H1 (cell line): ENCODE results near the gene EPS8L1. TPM values are rescaled to one million over a fixed set of nuclear protein-coding genes. Genes with fewer than 3 reads are reported as not detected.

ENCODE experiments used
- CTCF ChIA-PET: fragments of 300-600 bp; sonication (Branson Sonifier 250); formaldehyde crosslinking; loops from one replicate; lab custom pipeline; 2021; ENCODE audit not compliant: partially characterized antibody; lab: Charles Lee
- POLR2A ChIA-PET: fragments of 300-600 bp; sonication (Branson Sonifier 250); formaldehyde crosslinking; loops from one replicate; lab custom pipeline; 2021; ENCODE audit warnings: inconsistent platforms; ENCODE audit not compliant: partially characterized antibody; lab: Charles Lee
- DNase-seq, 2 experiments: peaks; one replicate each; pipeline versions ENCODE4 v3.0.0 to v3.0.0-alpha.2; 2010 to 2022; ENCODE audit warnings: low spot score in 2 of 2, low read depth in 1 of 2, mixed read lengths in 1 of 2
- FAIRE-seq: peaks from 2 replicates; lab custom pipeline; 2011; peaks lifted over from hg19 to GRCh38; lab: Jason Lieb, UNC
- H2AFZ ChIP-seq: 2 replicates; pipeline ENCODE4 v1.8.1; 2012; ENCODE audit warnings: low read length, inconsistent platforms
- H2AK5ac ChIP-seq: 2 replicates; pipeline ENCODE4 v1.6.1; 2013; ENCODE audit warnings: low read depth, low read length
- H2BK120ac ChIP-seq: replicated peaks from 2 replicates; pipeline ENCODE3; 2013; ENCODE audit warnings: low read depth, low read length, inconsistent platforms
- H2BK12ac ChIP-seq: 2 replicates; pipeline ENCODE4 v1.6.1; 2013; ENCODE audit warnings: low read depth, low read length
- H2BK15ac ChIP-seq: 2 replicates; pipeline ENCODE4 v1.6.1; 2013; ENCODE audit warnings: low read length
- H2BK20ac ChIP-seq: 2 replicates; pipeline ENCODE4 v1.6.1; 2013; ENCODE audit warnings: low read length
- H2BK5ac ChIP-seq: 2 replicates; pipeline ENCODE4 v1.6.1; 2013; ENCODE audit warnings: low read depth, low read length
- H3K14ac ChIP-seq: 2 replicates; pipeline ENCODE4 v1.6.1; 2013; ENCODE audit warnings: inconsistent platforms; ENCODE audit not compliant: insufficient read length
- H3K18ac ChIP-seq: 2 replicates; pipeline ENCODE4 v1.6.1; 2013; ENCODE audit warnings: low read length; ENCODE audit errors: extremely low read depth
- H3K23ac ChIP-seq: 2 replicates; pipeline ENCODE4 v1.6.1; 2013; ENCODE audit warnings: inconsistent platforms; ENCODE audit not compliant: insufficient read length
- H3K23me2 ChIP-seq: 2 replicates; pipeline ENCODE4 v1.6.1; 2013; ENCODE audit warnings: low read depth, low read length
- H3K27ac ChIP-seq: 2 replicates; pipeline ENCODE4 v1.6.1; 2011; ENCODE audit warnings: low read depth, low read length, inconsistent platforms
- H3K27me3 ChIP-seq, 4 experiments: replicated peaks in 1 of 4; 1 replicate in 1 of 4; 2 replicates in 3 of 4; pipeline versions ENCODE4 v1.6.1 to v1.8.1; 2011 to 2013; ENCODE audit warnings: low read length in 3 of 4, mild to moderate bottlenecking in 3 of 4, inconsistent platforms in 2 of 4, mixed read lengths in 2 of 4, moderate library complexity in 1 of 4; ENCODE audit not compliant: control insufficient read depth in 3 of 4, insufficient read depth in 3 of 4; ENCODE audit errors: extremely low read depth in 1 of 4
- H3K36me3 ChIP-seq, 4 experiments: 2 replicates each; pipeline versions ENCODE4 v1.6.1 to v1.8.1; 2011 to 2013; ENCODE audit warnings: mild to moderate bottlenecking in 4 of 4, low read length in 3 of 4, moderate library complexity in 2 of 4, control low read depth in 1 of 4, inconsistent platforms in 1 of 4; ENCODE audit not compliant: insufficient read depth in 4 of 4, control insufficient read depth in 2 of 4
- H3K4ac ChIP-seq: replicated peaks from 2 replicates; pipeline ENCODE3; 2013; ENCODE audit warnings: low read length, low read depth, mixed read lengths, inconsistent platforms; ENCODE audit not compliant: insufficient read length
- H3K4me1 ChIP-seq, 4 experiments: replicated peaks in 1 of 4; 1 replicate in 1 of 4; 2 replicates in 3 of 4; pipeline versions ENCODE4 v1.6.1 to v1.8.1; 2011 to 2013; ENCODE audit warnings: low read length in 3 of 4, inconsistent platforms in 2 of 4, mixed read lengths in 1 of 4; ENCODE audit not compliant: insufficient read depth in 4 of 4, control insufficient read depth in 3 of 4
- H3K4me2 ChIP-seq, 2 experiments: 2 replicates each; pipeline versions ENCODE4 v1.6.1 to v1.8.1; 2011 to 2013; ENCODE audit warnings: low read depth in 2 of 2, low read length in 2 of 2, control low read depth in 1 of 2, inconsistent platforms in 1 of 2, mild to moderate bottlenecking in 1 of 2; ENCODE audit not compliant: insufficient read depth in 1 of 2
- H3K4me3 ChIP-seq, 4 experiments: fragments of 200-600, 300-600 bp in 1 of 4; sonication (generic), shearing (Covaris generic), sonication (Bioruptor Twin) in 1 of 4; 2 replicates each; pipeline versions ENCODE4 v1.5.1 to v1.8.1; 2011 to 2016; ENCODE audit warnings: low read length in 4 of 4, low read depth in 3 of 4, control low read depth in 2 of 4, inconsistent platforms in 2 of 4, mild to moderate bottlenecking in 2 of 4, mixed read lengths in 1 of 4, moderate library complexity in 1 of 4; ENCODE audit not compliant: insufficient read depth in 2 of 4; ENCODE audit errors: extremely low read depth in 1 of 4
- H3K56ac ChIP-seq: replicated peaks from 2 replicates; pipeline ENCODE3; 2013; ENCODE audit warnings: low read depth, mild to moderate bottlenecking, mixed read lengths, low read length, inconsistent platforms; ENCODE audit not compliant: insufficient read length
- H3K79me1 ChIP-seq: 2 replicates; pipeline ENCODE4 v1.6.1; 2013; ENCODE audit warnings: low read depth, low read length, control low read depth
- H3K79me2 ChIP-seq, 2 experiments: 2 replicates each; pipeline versions ENCODE4 v1.6.1 to v1.8.1; 2012 to 2013; ENCODE audit warnings: low read length in 2 of 2, mild to moderate bottlenecking in 2 of 2, inconsistent platforms in 1 of 2; ENCODE audit not compliant: insufficient read depth in 2 of 2, control insufficient read depth in 1 of 2
- H3K9ac ChIP-seq, 4 experiments: replicated peaks in 1 of 4; 1 replicate in 1 of 4; 2 replicates in 3 of 4; pipeline versions ENCODE4 v1.6.1 to v1.8.1; 2011 to 2013; ENCODE audit warnings: low read depth in 3 of 4, low read length in 3 of 4, control low read depth in 2 of 4, mild to moderate bottlenecking in 2 of 4, moderate library complexity in 2 of 4, inconsistent platforms in 1 of 4; ENCODE audit errors: extremely low read depth in 1 of 4
- H3K9me3 ChIP-seq, 2 experiments: 2 replicates each; pipeline versions ENCODE4 v1.6.1 to v1.8.1; 2012 to 2013; ENCODE audit warnings: mild to moderate bottlenecking in 2 of 2, moderate library complexity in 2 of 2, control low read depth in 1 of 2, inconsistent platforms in 1 of 2, low read depth in 1 of 2, low read length in 1 of 2, mixed read lengths in 1 of 2; ENCODE audit not compliant: insufficient read depth in 2 of 2
- H4K20me1 ChIP-seq, 2 experiments: replicated peaks in 1 of 2; 2 replicates each; pipeline versions ENCODE3 to v1.8.1; 2011 to 2013; ENCODE audit warnings: inconsistent platforms in 2 of 2, low read length in 2 of 2, mild to moderate bottlenecking in 1 of 2; ENCODE audit not compliant: insufficient read depth in 2 of 2, control insufficient read depth in 1 of 2
- H4K5ac ChIP-seq: 2 replicates; pipeline ENCODE4 v1.6.1; 2013; ENCODE audit warnings: low read length, low read depth, mixed read lengths, inconsistent platforms; ENCODE audit not compliant: insufficient read length
- H4K8ac ChIP-seq: 2 replicates; pipeline ENCODE4 v1.8.0; 2013; ENCODE audit warnings: mild to moderate bottlenecking, moderate library complexity, low read length, inconsistent platforms; ENCODE audit not compliant: insufficient read depth; ENCODE audit errors: extremely low read depth
- H4K91ac ChIP-seq: replicated peaks from 2 replicates; pipeline ENCODE3; 2013; ENCODE audit warnings: low read length, mixed read lengths, inconsistent platforms; ENCODE audit not compliant: insufficient read length
- ASH2L ChIP-seq: fragments of 200-600, 300-600 bp; sonication (generic); IDR thresholded peaks from one replicate; pipeline ENCODE4 v1.7.1; 2017; ENCODE audit warnings: low read length
- CTCF ChIP-seq, 3 experiments: IDR thresholded peaks; 1 replicate in 2 of 3; 2 replicates in 1 of 3; pipeline versions ENCODE4 v1.5.1 to v1.6.1; 2011; ENCODE audit warnings: low read length in 3 of 3, mild to moderate bottlenecking in 3 of 3, inconsistent platforms in 2 of 3, low read depth in 1 of 3, moderate library complexity in 1 of 3; ENCODE audit not compliant: insufficient read depth in 1 of 3; ENCODE audit errors: control extremely low read depth in 1 of 3
- JUND ChIP-seq: IDR thresholded peaks from 2 replicates; pipeline ENCODE4 v1.6.1; 2011; ENCODE audit warnings: mild to moderate bottlenecking, improper control_type of control experiment, low read length
- KDM1A ChIP-seq: fragments of 200-600, 300-600 bp; sonication (generic); IDR thresholded peaks from 2 replicates; pipeline ENCODE4 v1.7.1; 2016; ENCODE audit warnings: mild to moderate bottlenecking, low read length, borderline replicate concordance
- NANOG ChIP-seq: IDR thresholded peaks from 2 replicates; pipeline ENCODE4 v1.6.1; 2011; ENCODE audit warnings: low read length, low read depth, mild to moderate bottlenecking, inconsistent platforms; ENCODE audit not compliant: insufficient read depth, poor library complexity, severe bottlenecking
- POLR2A ChIP-seq, 2 experiments: IDR thresholded peaks; 1 replicate in 1 of 2; 2 replicates in 1 of 2; pipeline ENCODE4 v1.6.1; 2011; ENCODE audit warnings: low read depth in 2 of 2, low read length in 2 of 2, mild to moderate bottlenecking in 2 of 2; ENCODE audit errors: control extremely low read depth in 1 of 2
- POU5F1 ChIP-seq: IDR thresholded peaks from 2 replicates; pipeline ENCODE4 v1.6.1; 2011; ENCODE audit warnings: low read depth, mild to moderate bottlenecking, low read length, moderate library complexity
- RXRA ChIP-seq: IDR thresholded peaks from 2 replicates; pipeline ENCODE4 v1.6.1; 2011; ENCODE audit warnings: low read depth, mild to moderate bottlenecking, low read length, moderate library complexity; ENCODE audit not compliant: insufficient read depth
- SIX5 ChIP-seq: IDR thresholded peaks from 2 replicates; pipeline ENCODE4 v1.6.1; 2011; ENCODE audit warnings: mild to moderate bottlenecking, low read depth, low read length
- SP2 ChIP-seq: IDR thresholded peaks from 2 replicates; pipeline ENCODE4 v1.6.1; 2012; ENCODE audit warnings: mild to moderate bottlenecking, low read length, inconsistent platforms
- SUZ12 ChIP-seq: fragments of 200-600 bp; sonication (generic); IDR thresholded peaks from 2 replicates; pipeline ENCODE4 v1.6.1; 2012; ENCODE audit warnings: mild to moderate bottlenecking, inconsistent platforms, low read length, moderate library complexity, mixed read lengths
- TBP ChIP-seq: IDR thresholded peaks from 2 replicates; pipeline ENCODE4 v1.6.1; 2011; ENCODE audit warnings: low read depth, low read length, improper control_type of control experiment
- WGBS, 2 experiments: shearing (Covaris generic) in 1 of 2; methylation state at CpG; one replicate each; pipeline versions ENCODE4 v1.1.6 to v1.1.7; 2013 to 2015; ENCODE audit warnings: low lambda C conversion rate in 2 of 2, mixed read lengths in 2 of 2, inconsistent platforms in 1 of 2, low coverage in 1 of 2, missing lambda C conversion rate in 1 of 2; ENCODE audit not compliant: insufficient replicate concordance in 2 of 2, insufficient coverage in 1 of 2, insufficient read length in 1 of 2; ENCODE audit errors: extremely low coverage in 1 of 2, missing lambda C conversion rate in 1 of 2; 5-methylcytosine and 5-hydroxymethylcytosine counted together
- polyA plus RNA-seq, 7 experiments: library from polyadenylated mRNA; depleted of rRNA in 3 of 7; stranded (reverse) in 5 of 7; unstranded in 2 of 7; fragments of >200 nt in 5 of 7; fragments of 200-250 nt in 2 of 7; gene quantifications; 1 replicate in 5 of 7; 2 replicates in 1 of 7; 4 replicates in 1 of 7; pipeline versions ENCODE4 v1.2.1 to v1.2.3, GENCODE V29; 2011 to 2013; ENCODE audit warnings: missing spikeins in 2 of 7, mixed read lengths in 2 of 7
- total RNA-seq: library from RNA; stranded (reverse); fragmentation: NEBNext Ultra II Directional; extraction: Animal tissue kit (Norgen Biotek cat#: 25700); gene quantifications from 2 replicates; pipeline ENCODE4 v1.2.1, GENCODE V29; 2021

EPS8L1 gene
- total and polyA plus RNA-seq, 2 of the 8 experiments (the other 6 are each of a cell fraction or from before 2014, with no cell fraction given): 19.8 to 30.2 TPM

- WGBS, 2 experiments: 89% methylated on average over 12 of the region's 12 CpGs; no CpG with 5 or more reads in 1 of the 2 experiments
Measured at GRCh38 chr19:55047951-55048350, 27.7 kb upstream of the EPS8L1 start.

More at GRCh38 chr19:55047951-55048350, 27.7 kb upstream of the EPS8L1 start:
- no peak for DNase-seq
- Histone ChIP-seq H3K27me3 (no peaks in the 10 kb centered on the region), H4K5ac (no peak overlapping the region), H2AFZ (no peak overlapping the region), H3K23ac (no peak overlapping the region), H3K18ac (no peak overlapping the region), H2AK5ac (no peak overlapping the region), H3K9me3 (no peaks in the 10 kb centered on the region), H3K79me1 (peaks cover 2% of the 10 kb centered on the region; the same call in 1 of the 2 replicates), H2BK5ac (no peak overlapping the region), H3K4me1 (no peaks in the 10 kb centered on the region; a peak in 1 of 7 replicates), H4K20me1 (peaks cover 7% of the 10 kb centered on the region in 2 experiments), H3K4me2 (no peak overlapping the region), H2BK20ac (no peak overlapping the region), H3K23me2 (no peaks in the 10 kb centered on the region; the same call in 1 of the 2 replicates), H3K56ac (no peak overlapping the region), H3K36me3 (peaks cover 10 to 57% (median 30%) of the 10 kb centered on the region in 4 experiments), H2BK15ac (no peak overlapping the region), H4K91ac (no peak overlapping the region), H3K4me3 (no peak overlapping the region), H3K79me2 (no peaks in the 10 kb centered on the region), H3K9ac (no peak overlapping the region), H2BK12ac (no peak overlapping the region), H4K8ac (no peak overlapping the region), H3K27ac (no peak overlapping the region), H3K14ac (no peak overlapping the region), H2BK120ac (no peak overlapping the region), H3K4ac (no peak overlapping the region)
- ChIA-PET POLR2A (interaction anchor here (0.5 to 1.6 kb wide), 4 partner anchors 8 to 916 kb away, joined by 3 to 7 read pairs (median 3); partner anchors contain the start of gene GP6), CTCF (interaction anchor here (1.0 to 1.2 kb wide), 2 partner anchors 166 to 782 kb away, joined by 3 to 6 read pairs; no protein-coding TSS in a partner anchor)
- no peak for TF ChIP-seq ASH2L
- no peak for TF ChIP-seq CTCF (IDR thresholded peaks at IDR 0.05; ENCODE audit: control extremely low read depth in 1 of 3, insufficient read depth in 1 of 3, low read depth in 1 of 3, low read length in 3 of 3)
- no peak for TF ChIP-seq SP2
- no peak for TF ChIP-seq POLR2A (IDR thresholded peaks at IDR 0.05; ENCODE audit: control extremely low read depth in 1 of 2, low read depth in 2 of 2, low read length in 2 of 2)
- no peak for TF ChIP-seq POU5F1
- no peak for TF ChIP-seq NANOG
- TF ChIP-seq SIX5: no peak
- no peak for TF ChIP-seq RXRA
- TF ChIP-seq TBP: no peak
- no peak for TF ChIP-seq SUZ12
- TF ChIP-seq KDM1A: no peak
- no peak for TF ChIP-seq JUND
- FAIRE-seq: no peak
